H1 (cell line): ENCODE data around the gene SOS1. TPM values are rescaled to one million over a fixed set of nuclear protein-coding genes. Genes with fewer than 3 reads are reported as not detected.

Source experiments
- CTCF ChIA-PET: fragments of 300-600 bp; sonication (Branson Sonifier 250); formaldehyde crosslinking; loops from one replicate; lab custom pipeline; 2021; ENCODE audit not compliant: partially characterized antibody; lab: Charles Lee
- POLR2A ChIA-PET: fragments of 300-600 bp; sonication (Branson Sonifier 250); formaldehyde crosslinking; loops from one replicate; lab custom pipeline; 2021; ENCODE audit warnings: inconsistent platforms; ENCODE audit not compliant: partially characterized antibody; lab: Charles Lee
- DNase-seq, 2 experiments: peaks; one replicate each; pipeline versions ENCODE4 v3.0.0 to v3.0.0-alpha.2; 2010 to 2022; ENCODE audit warnings: low spot score in 2 of 2, low read depth in 1 of 2, mixed read lengths in 1 of 2
- FAIRE-seq: peaks from 2 replicates; lab custom pipeline; 2011; peaks lifted over from hg19 to GRCh38; lab: Jason Lieb, UNC
- H2AFZ ChIP-seq: 2 replicates; pipeline ENCODE4 v1.8.1; 2012; ENCODE audit warnings: low read length, inconsistent platforms
- H2AK5ac ChIP-seq: 2 replicates; pipeline ENCODE4 v1.6.1; 2013; ENCODE audit warnings: low read depth, low read length
- H2BK120ac ChIP-seq: replicated peaks from 2 replicates; pipeline ENCODE3; 2013; ENCODE audit warnings: low read depth, low read length, inconsistent platforms
- H2BK12ac ChIP-seq: 2 replicates; pipeline ENCODE4 v1.6.1; 2013; ENCODE audit warnings: low read depth, low read length
- H2BK15ac ChIP-seq: 2 replicates; pipeline ENCODE4 v1.6.1; 2013; ENCODE audit warnings: low read length
- H2BK20ac ChIP-seq: 2 replicates; pipeline ENCODE4 v1.6.1; 2013; ENCODE audit warnings: low read length
- H2BK5ac ChIP-seq: 2 replicates; pipeline ENCODE4 v1.6.1; 2013; ENCODE audit warnings: low read depth, low read length
- H3K14ac ChIP-seq: 2 replicates; pipeline ENCODE4 v1.6.1; 2013; ENCODE audit warnings: inconsistent platforms; ENCODE audit not compliant: insufficient read length
- H3K18ac ChIP-seq: 2 replicates; pipeline ENCODE4 v1.6.1; 2013; ENCODE audit warnings: low read length; ENCODE audit errors: extremely low read depth
- H3K23ac ChIP-seq: 2 replicates; pipeline ENCODE4 v1.6.1; 2013; ENCODE audit warnings: inconsistent platforms; ENCODE audit not compliant: insufficient read length
- H3K23me2 ChIP-seq: 2 replicates; pipeline ENCODE4 v1.6.1; 2013; ENCODE audit warnings: low read depth, low read length
- H3K27ac ChIP-seq: 2 replicates; pipeline ENCODE4 v1.6.1; 2011; ENCODE audit warnings: low read depth, low read length, inconsistent platforms
- H3K27me3 ChIP-seq, 4 experiments: replicated peaks in 1 of 4; 1 replicate in 1 of 4; 2 replicates in 3 of 4; pipeline versions ENCODE4 v1.6.1 to v1.8.1; 2011 to 2013; ENCODE audit warnings: low read length in 3 of 4, mild to moderate bottlenecking in 3 of 4, inconsistent platforms in 2 of 4, mixed read lengths in 2 of 4, moderate library complexity in 1 of 4; ENCODE audit not compliant: control insufficient read depth in 3 of 4, insufficient read depth in 3 of 4; ENCODE audit errors: extremely low read depth in 1 of 4
- H3K36me3 ChIP-seq, 4 experiments: 2 replicates each; pipeline versions ENCODE4 v1.6.1 to v1.8.1; 2011 to 2013; ENCODE audit warnings: mild to moderate bottlenecking in 4 of 4, low read length in 3 of 4, moderate library complexity in 2 of 4, control low read depth in 1 of 4, inconsistent platforms in 1 of 4; ENCODE audit not compliant: insufficient read depth in 4 of 4, control insufficient read depth in 2 of 4
- H3K4ac ChIP-seq: replicated peaks from 2 replicates; pipeline ENCODE3; 2013; ENCODE audit warnings: low read length, low read depth, mixed read lengths, inconsistent platforms; ENCODE audit not compliant: insufficient read length
- H3K4me1 ChIP-seq, 4 experiments: replicated peaks in 1 of 4; 1 replicate in 1 of 4; 2 replicates in 3 of 4; pipeline versions ENCODE4 v1.6.1 to v1.8.1; 2011 to 2013; ENCODE audit warnings: low read length in 3 of 4, inconsistent platforms in 2 of 4, mixed read lengths in 1 of 4; ENCODE audit not compliant: insufficient read depth in 4 of 4, control insufficient read depth in 3 of 4
- H3K4me2 ChIP-seq, 2 experiments: 2 replicates each; pipeline versions ENCODE4 v1.6.1 to v1.8.1; 2011 to 2013; ENCODE audit warnings: low read depth in 2 of 2, low read length in 2 of 2, control low read depth in 1 of 2, inconsistent platforms in 1 of 2, mild to moderate bottlenecking in 1 of 2; ENCODE audit not compliant: insufficient read depth in 1 of 2
- H3K4me3 ChIP-seq, 4 experiments: fragments of 200-600, 300-600 bp in 1 of 4; sonication (generic), shearing (Covaris generic), sonication (Bioruptor Twin) in 1 of 4; 2 replicates each; pipeline versions ENCODE4 v1.5.1 to v1.8.1; 2011 to 2016; ENCODE audit warnings: low read length in 4 of 4, low read depth in 3 of 4, control low read depth in 2 of 4, inconsistent platforms in 2 of 4, mild to moderate bottlenecking in 2 of 4, mixed read lengths in 1 of 4, moderate library complexity in 1 of 4; ENCODE audit not compliant: insufficient read depth in 2 of 4; ENCODE audit errors: extremely low read depth in 1 of 4
- H3K56ac ChIP-seq: replicated peaks from 2 replicates; pipeline ENCODE3; 2013; ENCODE audit warnings: low read depth, mild to moderate bottlenecking, mixed read lengths, low read length, inconsistent platforms; ENCODE audit not compliant: insufficient read length
- H3K79me1 ChIP-seq: 2 replicates; pipeline ENCODE4 v1.6.1; 2013; ENCODE audit warnings: low read depth, low read length, control low read depth
- H3K79me2 ChIP-seq, 2 experiments: 2 replicates each; pipeline versions ENCODE4 v1.6.1 to v1.8.1; 2012 to 2013; ENCODE audit warnings: low read length in 2 of 2, mild to moderate bottlenecking in 2 of 2, inconsistent platforms in 1 of 2; ENCODE audit not compliant: insufficient read depth in 2 of 2, control insufficient read depth in 1 of 2
- H3K9ac ChIP-seq, 4 experiments: replicated peaks in 1 of 4; 1 replicate in 1 of 4; 2 replicates in 3 of 4; pipeline versions ENCODE4 v1.6.1 to v1.8.1; 2011 to 2013; ENCODE audit warnings: low read depth in 3 of 4, low read length in 3 of 4, control low read depth in 2 of 4, mild to moderate bottlenecking in 2 of 4, moderate library complexity in 2 of 4, inconsistent platforms in 1 of 4; ENCODE audit errors: extremely low read depth in 1 of 4
- H3K9me3 ChIP-seq, 2 experiments: 2 replicates each; pipeline versions ENCODE4 v1.6.1 to v1.8.1; 2012 to 2013; ENCODE audit warnings: mild to moderate bottlenecking in 2 of 2, moderate library complexity in 2 of 2, control low read depth in 1 of 2, inconsistent platforms in 1 of 2, low read depth in 1 of 2, low read length in 1 of 2, mixed read lengths in 1 of 2; ENCODE audit not compliant: insufficient read depth in 2 of 2
- H4K20me1 ChIP-seq, 2 experiments: replicated peaks in 1 of 2; 2 replicates each; pipeline versions ENCODE3 to v1.8.1; 2011 to 2013; ENCODE audit warnings: inconsistent platforms in 2 of 2, low read length in 2 of 2, mild to moderate bottlenecking in 1 of 2; ENCODE audit not compliant: insufficient read depth in 2 of 2, control insufficient read depth in 1 of 2
- H4K5ac ChIP-seq: 2 replicates; pipeline ENCODE4 v1.6.1; 2013; ENCODE audit warnings: low read length, low read depth, mixed read lengths, inconsistent platforms; ENCODE audit not compliant: insufficient read length
- H4K8ac ChIP-seq: 2 replicates; pipeline ENCODE4 v1.8.0; 2013; ENCODE audit warnings: mild to moderate bottlenecking, moderate library complexity, low read length, inconsistent platforms; ENCODE audit not compliant: insufficient read depth; ENCODE audit errors: extremely low read depth
- H4K91ac ChIP-seq: replicated peaks from 2 replicates; pipeline ENCODE3; 2013; ENCODE audit warnings: low read length, mixed read lengths, inconsistent platforms; ENCODE audit not compliant: insufficient read length
- CBX8 ChIP-seq: fragments of 300-800, 300-1000 bp; sonication (generic); IDR thresholded peaks from 2 replicates; pipeline ENCODE4 v1.7.1; 2016; ENCODE audit warnings: low read depth, low read length, borderline replicate concordance
- CEBPB ChIP-seq: IDR thresholded peaks from 2 replicates; pipeline ENCODE4 v1.6.1; 2012; ENCODE audit warnings: low read depth, low read length
- CHD2 ChIP-seq: IDR thresholded peaks from 2 replicates; pipeline ENCODE4 v1.6.1; 2012; ENCODE audit warnings: low read length, improper control_type of control experiment
- FOSL1 ChIP-seq: IDR thresholded peaks from 2 replicates; pipeline ENCODE4 v1.6.1; 2011; ENCODE audit warnings: mild to moderate bottlenecking, low read depth, low read length, moderate library complexity; ENCODE audit not compliant: insufficient read depth
- GABPA ChIP-seq: IDR thresholded peaks from 2 replicates; pipeline ENCODE4 v1.6.1; 2011; ENCODE audit warnings: mild to moderate bottlenecking, low read length, moderate library complexity, borderline replicate concordance; ENCODE audit not compliant: insufficient read depth
- KDM4A ChIP-seq: IDR thresholded peaks from one replicate; pipeline ENCODE4 v1.7.1; 2012; ENCODE audit warnings: low read depth, mild to moderate bottlenecking, moderate library complexity, low read length, inconsistent platforms; ENCODE audit not compliant: severe bottlenecking
- POLR2AphosphoS5 ChIP-seq: IDR thresholded peaks from 2 replicates; pipeline ENCODE4 v1.6.1; 2011; ENCODE audit warnings: low read depth, low read length
- RBBP5 ChIP-seq: IDR thresholded peaks from 2 replicates; pipeline ENCODE4 v1.7.1; 2012; ENCODE audit warnings: low read depth, mild to moderate bottlenecking, inconsistent platforms, low read length, moderate library complexity, borderline replicate concordance
- RXRA ChIP-seq: IDR thresholded peaks from 2 replicates; pipeline ENCODE4 v1.6.1; 2011; ENCODE audit warnings: low read depth, mild to moderate bottlenecking, low read length, moderate library complexity; ENCODE audit not compliant: insufficient read depth
- SP4 ChIP-seq: IDR thresholded peaks from 2 replicates; pipeline ENCODE4 v1.6.1; 2012; ENCODE audit warnings: low read length, inconsistent platforms
- TAF1 ChIP-seq: IDR thresholded peaks from 2 replicates; pipeline ENCODE4 v1.6.1; 2011; ENCODE audit warnings: mild to moderate bottlenecking, low read depth, low read length
- TEAD4 ChIP-seq: IDR thresholded peaks from 2 replicates; pipeline ENCODE4 v1.6.1; 2012; ENCODE audit warnings: low read depth, low read length, inconsistent platforms, mixed read lengths
- USF2 ChIP-seq: IDR thresholded peaks from 2 replicates; pipeline ENCODE4 v1.6.1; 2011; ENCODE audit warnings: low read length, improper control_type of control experiment
- YY1 ChIP-seq: IDR thresholded peaks from 2 replicates; pipeline ENCODE4 v1.6.1; 2011; ENCODE audit warnings: low read depth, mild to moderate bottlenecking, low read length
- WGBS, 2 experiments: shearing (Covaris generic) in 1 of 2; methylation state at CpG; one replicate each; pipeline versions ENCODE4 v1.1.6 to v1.1.7; 2013 to 2015; ENCODE audit warnings: low lambda C conversion rate in 2 of 2, mixed read lengths in 2 of 2, inconsistent platforms in 1 of 2, low coverage in 1 of 2, missing lambda C conversion rate in 1 of 2; ENCODE audit not compliant: insufficient replicate concordance in 2 of 2, insufficient coverage in 1 of 2, insufficient read length in 1 of 2; ENCODE audit errors: extremely low coverage in 1 of 2, missing lambda C conversion rate in 1 of 2; 5-methylcytosine and 5-hydroxymethylcytosine counted together
- polyA plus RNA-seq, 7 experiments: library from polyadenylated mRNA; depleted of rRNA in 3 of 7; stranded (reverse) in 5 of 7; unstranded in 2 of 7; fragments of >200 nt in 5 of 7; fragments of 200-250 nt in 2 of 7; gene quantifications; 1 replicate in 5 of 7; 2 replicates in 1 of 7; 4 replicates in 1 of 7; pipeline versions ENCODE4 v1.2.1 to v1.2.3, GENCODE V29; 2011 to 2013; ENCODE audit warnings: missing spikeins in 2 of 7, mixed read lengths in 2 of 7
- total RNA-seq: library from RNA; stranded (reverse); fragmentation: NEBNext Ultra II Directional; extraction: Animal tissue kit (Norgen Biotek cat#: 25700); gene quantifications from 2 replicates; pipeline ENCODE4 v1.2.1, GENCODE V29; 2021

SOS1 gene
- total and polyA plus RNA-seq, 2 of the 8 experiments (the other 6 are each of a cell fraction or from before 2014, with no cell fraction given) = 25.7 to 27.0 TPM

DNA sequence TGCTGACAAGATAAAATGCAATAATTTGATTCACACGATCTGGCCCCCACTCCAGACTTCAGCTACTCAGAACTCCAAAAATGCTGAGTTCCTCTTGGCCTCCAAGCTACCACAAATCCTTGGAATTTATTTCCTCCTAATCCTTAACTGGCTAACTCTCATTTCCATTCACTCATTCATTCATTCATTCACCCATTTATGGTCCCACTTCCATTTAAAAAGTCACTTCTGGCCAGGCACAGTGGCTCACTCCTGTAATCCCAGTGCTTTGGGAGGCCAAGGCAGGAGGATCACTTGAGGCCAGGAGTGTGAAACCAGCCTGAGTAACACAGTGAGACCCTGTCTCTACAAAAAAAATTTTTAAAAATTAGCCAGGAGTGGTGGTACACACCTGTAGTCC is 12.5 kb downstream of the SOS1 start:
- H3K36me3 ChIP-seq = peaks cover 0 to 8% (median 0%) of the 10 kb centered on the region in 4 experiments; a peak in 2 of 8 replicates
- no peak overlapping the region for H2BK12ac ChIP-seq
- WGBS, 2 experiments = 75% methylated on average over 1 of the region's 1 CpG; no CpG with 5 or more reads in 1 of the 2 experiments
- peaks cover 9 to 95% of the 10 kb centered on the region in 2 experiments for H3K79me2 ChIP-seq
- H2BK5ac ChIP-seq = no peak overlapping the region
- H2BK15ac ChIP-seq = no peak overlapping the region
- no peak overlapping the region for H3K23ac ChIP-seq
- ChIA-PET POLR2A (interaction anchor here (1.4 kb wide), 2 partner anchors 10 to 12 kb away, joined by 4 to 7 read pairs; no protein-coding TSS in a partner anchor), CTCF (interaction anchor here (0.6 to 2.8 kb wide), 7 partner anchors 12 to 161 kb away, joined by 3 to 7 read pairs (median 4); partner anchors contain the start of gene SOS1)
- peaks cover 8% of the 10 kb centered on the region for H3K79me1 ChIP-seq
- no peaks in the 10 kb centered on the region for H3K9me3 ChIP-seq
- H3K4me2 ChIP-seq = no peak overlapping the region
- no peak overlapping the region for H2AFZ ChIP-seq
- H3K27ac ChIP-seq = no peak overlapping the region
- no peak overlapping the region for H3K9ac ChIP-seq
- H3K4me3 ChIP-seq = no peak overlapping the region
- no peak overlapping the region for H2BK120ac ChIP-seq
- no peak overlapping the region for H2AK5ac ChIP-seq
- no peak for DNase-seq
- no peak for FAIRE-seq
- no peak overlapping the region for H4K8ac ChIP-seq
- H3K4ac ChIP-seq = no peak overlapping the region
- H3K18ac ChIP-seq = no peak overlapping the region
- H3K23me2 ChIP-seq = no peaks in the 10 kb centered on the region; the same call in 1 of the 2 replicates
- no peaks in the 10 kb centered on the region for H3K27me3 ChIP-seq
- peaks cover 2% of the 10 kb centered on the region in 2 experiments for H4K20me1 ChIP-seq
- H3K14ac ChIP-seq = no peak overlapping the region
- no peak overlapping the region for H4K91ac ChIP-seq
- no peak overlapping the region for H4K5ac ChIP-seq
- no peak overlapping the region for H2BK20ac ChIP-seq
- H3K4me1 ChIP-seq = peaks cover 0 to 5% (median 4%) of the 10 kb centered on the region in 4 experiments; a peak in 4 of 7 replicates
- no peak overlapping the region for H3K56ac ChIP-seq
- TF ChIP-seq USF2 (no peak), TAF1 (no peak), GABPA (no peak), FOSL1 (no peak), RBBP5 (no peak), CBX8 (no peak), KDM4A (no peak), YY1 (no peak), CEBPB (no peak), RXRA (no peak), SP4 (no peak), POLR2AphosphoS5 (no peak), CHD2 (no peak), TEAD4 (no peak)
